Cortex of kidney (tissue), 1 donor: ENCODE data around the gene DDX6.
"Not testable (repeated sequence)": the region's sequence is repeated elsewhere in the genome, so short reads cannot be mapped to it uniquely, and the experiment has no call there.

Experiments
- DNase-seq: peaks from one replicate; lab custom pipeline; 2025; lab: John Stamatoyannopoulos, UW

Gene DDX6

GRCh38 chr11:118790357-118791110 is 430 bp downstream of the DDX6 start:
- no peak for DNase-seq

GRCh38 chr11:118789501-118790356 is 1.2 kb downstream of the DDX6 start:
- DNase-seq: no peak

GRCh38 chr11:118786657-118787056 is 4.3 kb downstream of the DDX6 start:
- DNase-seq: no peak

GRCh38 chr11:118785362-118785761 is 5.6 kb downstream of the DDX6 start:
- DNase-seq: no peak

- DNase-seq: no peak
Measured at GRCh38 chr11:118783724-118784495, 7.1 kb downstream of the DDX6 start.

- DNase-seq: not testable (repeated sequence)
Measured at GRCh38 chr11:118783324-118783723, 7.6 kb downstream of the DDX6 start.

- DNase-seq: no peak
Measured at GRCh38 chr11:118778898-118779297, 12.1 kb downstream of the DDX6 start.

GRCh38 chr11:118774032-118774431 is 16.9 kb downstream of the DDX6 start:
- no peak for DNase-seq

GRCh38 chr11:118771547-118772288 is 19.2 kb downstream of the DDX6 start:
- DNase-seq: no peak

GRCh38 chr11:118768690-118769089 is 22.3 kb downstream of the DDX6 start:
- no peak for DNase-seq

- DNase-seq: no peak
Measured at GRCh38 chr11:118766035-118766434, 24.9 kb downstream of the DDX6 start.

GRCh38 chr11:118765095-118765691 is 25.8 kb downstream of the DDX6 start:
- DNase-seq: not testable (repeated sequence)

GRCh38 chr11:118763041-118763440 is 27.9 kb downstream of the DDX6 start:
- no peak for DNase-seq

GRCh38 chr11:118761981-118762380 is 29.0 kb downstream of the DDX6 start:
- not testable (repeated sequence) for DNase-seq

GRCh38 chr11:118757876-118758399 is 33.0 kb downstream of the DDX6 start:
- no peak for DNase-seq

- no peak for DNase-seq
Measured at GRCh38 chr11:118752654-118753053, 38.3 kb downstream of the DDX6 start.

- no peak for DNase-seq
Measured at GRCh38 chr11:118749429-118749828, 41.5 kb downstream of the DDX6 start.

- no peak for DNase-seq
Measured at GRCh38 chr11:118748056-118748455, 42.9 kb downstream of the DDX6 start.

GRCh38 chr11:118746988-118747585 is 43.9 kb downstream of the DDX6 start:
- DNase-seq: no peak

- no peak for DNase-seq
Measured at GRCh38 chr11:118744046-118744445, 46.9 kb downstream of the DDX6 start.

GRCh38 chr11:118742304-118742703 is 48.7 kb downstream of the DDX6 start:
- no peak for DNase-seq
